Skeletal muscle cell (primary cell): ENCODE results near the gene PSMD1.
"Not testable (repeated sequence)": the region's sequence is repeated elsewhere in the genome, so short reads cannot be mapped to it uniquely, and the experiment has no call there.

Experiments used
- DNase-seq: peaks from one replicate; pipeline ENCODE4 v3.0.0-alpha.2; 2010; ENCODE audit warnings: low read depth
- H3K4me3 ChIP-seq: 2 replicates; pipeline ENCODE4 v1.5.1; 2011; ENCODE audit warnings: low read depth, mild to moderate bottlenecking, control low read depth, low read length, moderate library complexity

The PSMD1 gene

GRCh38 chr2:231056453-231057416 is at the start of gene PSMD1:
Gene PSMD1 (plus strand): TSS chr2:231056867. CDS start chr2:231057026, 159 bp downstream.
- DNase-seq, result peak; percentile 78
- peak within 1 kb of the TSS; percentile 98 for H3K4me3 ChIP-seq

- H3K4me3 ChIP-seq, result no peak overlapping the region
- no peak for DNase-seq
Observed at GRCh38 chr2:231007286-231008098, 49.2 kb upstream of the PSMD1 start.

- no peak overlapping the region for H3K4me3 ChIP-seq
- no peak for DNase-seq
Observed at GRCh38 chr2:231008131-231008530, 48.5 kb upstream of the PSMD1 start.

GRCh38 chr2:231009236-231009919 is 47.3 kb upstream of the PSMD1 start:
- no peak overlapping the region for H3K4me3 ChIP-seq
- DNase-seq, result no peak

- DNase-seq, result no peak
- H3K4me3 ChIP-seq, result no peak overlapping the region
Observed at GRCh38 chr2:231010201-231010730, 46.4 kb upstream of the PSMD1 start.

- DNase-seq, result no peak
- H3K4me3 ChIP-seq, result no peak overlapping the region
Observed at GRCh38 chr2:231011526-231011925, 45.1 kb upstream of the PSMD1 start.

- DNase-seq, result no peak
- no peak overlapping the region for H3K4me3 ChIP-seq
Observed at GRCh38 chr2:231012463-231012862, 44.2 kb upstream of the PSMD1 start.

- no peak for DNase-seq
- no peak overlapping the region for H3K4me3 ChIP-seq
Observed at GRCh38 chr2:231013820-231014219, 42.8 kb upstream of the PSMD1 start.

- no peak for DNase-seq
- no peak overlapping the region for H3K4me3 ChIP-seq
Observed at GRCh38 chr2:231015478-231015877, 41.2 kb upstream of the PSMD1 start.

- no peak overlapping the region for H3K4me3 ChIP-seq
- no peak for DNase-seq
Observed at GRCh38 chr2:231015926-231016325, 40.7 kb upstream of the PSMD1 start.

- no peak for DNase-seq
- H3K4me3 ChIP-seq, result no peak overlapping the region
Observed at GRCh38 chr2:231016566-231017230, 40.0 kb upstream of the PSMD1 start.

GRCh38 chr2:231017231-231017598 is 39.5 kb upstream of the PSMD1 start:
- no peak overlapping the region for H3K4me3 ChIP-seq
- DNase-seq, result no peak

- H3K4me3 ChIP-seq, result no peak overlapping the region
- no peak for DNase-seq
Observed at GRCh38 chr2:231018184-231018583, 38.5 kb upstream of the PSMD1 start.

GRCh38 chr2:231025059-231025458 is 31.6 kb upstream of the PSMD1 start:
- H3K4me3 ChIP-seq, DNase-seq: not testable (repeated sequence)

- H3K4me3 ChIP-seq, result no peak overlapping the region
- DNase-seq, result no peak
Observed at GRCh38 chr2:231028889-231029288, 27.8 kb upstream of the PSMD1 start.

GRCh38 chr2:231029563-231029962 is 27.1 kb upstream of the PSMD1 start:
- H3K4me3 ChIP-seq, result no peak overlapping the region
- DNase-seq, result no peak

- DNase-seq, result no peak
- no peak overlapping the region for H3K4me3 ChIP-seq
Observed at GRCh38 chr2:231030725-231031124, 25.9 kb upstream of the PSMD1 start.

GRCh38 chr2:231032575-231033140 is 24.0 kb upstream of the PSMD1 start:
- DNase-seq, result no peak
- no peak overlapping the region for H3K4me3 ChIP-seq
